Keratinocyte (primary cell): ENCODE measurements around the gene PIGBOS1. TPM values are rescaled to one million over a fixed set of nuclear protein-coding genes. Genes with fewer than 3 reads are reported as not detected.

Experiments
- DNase-seq: peaks from one replicate; pipeline ENCODE4 v3.0.0-alpha.2; 2011; ENCODE audit warnings: low read depth, missing footprints, low spot score
- FAIRE-seq: peaks from 2 replicates; lab custom pipeline; 2011; peaks lifted over from hg19 to GRCh38; lab: Jason Lieb, UNC
- H2AFZ ChIP-seq: 2 replicates; pipeline ENCODE4 v1.6.0; 2012; ENCODE audit warnings: low read length, control low read depth, inconsistent platforms; ENCODE audit not compliant: control insufficient read depth
- H3K27ac ChIP-seq: 2 replicates; pipeline ENCODE4 v1.5.1; 2011; ENCODE audit warnings: low read length; ENCODE audit not compliant: control insufficient read depth, insufficient read depth
- H3K27me3 ChIP-seq: 3 replicates; pipeline ENCODE4 v1.6.0; 2011; ENCODE audit warnings: low read length; ENCODE audit not compliant: control insufficient read depth, insufficient read depth; ENCODE audit errors: extremely low read depth
- H3K36me3 ChIP-seq, 2 experiments: 2 replicates in 1 of 2; 3 replicates in 1 of 2; pipeline ENCODE4 v1.5.1; 2011; ENCODE audit warnings: low read length in 2 of 2, mild to moderate bottlenecking in 1 of 2; ENCODE audit not compliant: control insufficient read depth in 2 of 2, insufficient read depth in 2 of 2; ENCODE audit errors: extremely low read depth in 1 of 2
- H3K4me1 ChIP-seq: 3 replicates; pipeline ENCODE4 v1.5.1; 2011; ENCODE audit warnings: low read length; ENCODE audit not compliant: control insufficient read depth, insufficient read depth; ENCODE audit errors: extremely low read depth
- H3K4me2 ChIP-seq: 3 replicates; pipeline ENCODE4 v1.6.0; 2011; ENCODE audit warnings: low read depth, low read length; ENCODE audit not compliant: control insufficient read depth, insufficient read depth; ENCODE audit errors: extremely low read depth
- H3K4me3 ChIP-seq, 3 experiments: fragments of 200-600 bp in 1 of 3; sonication (generic) in 1 of 3; 2 replicates in 2 of 3; 3 replicates in 1 of 3; pipeline ENCODE4 v1.5.1; 2011 to 2016; ENCODE audit warnings: low read length in 3 of 3, mild to moderate bottlenecking in 3 of 3, control low read depth in 2 of 3, inconsistent platforms in 1 of 3, low read depth in 1 of 3, mixed read lengths in 1 of 3, mixed run types in 1 of 3, moderate library complexity in 1 of 3; ENCODE audit not compliant: control insufficient read depth in 2 of 3, insufficient read depth in 2 of 3; ENCODE audit errors: extremely low read depth in 1 of 3
- H3K79me2 ChIP-seq: 2 replicates; pipeline ENCODE4 v1.6.0; 2012; ENCODE audit warnings: low read length; ENCODE audit not compliant: control insufficient read depth, insufficient read depth
- H3K9ac ChIP-seq: 3 replicates; pipeline ENCODE4 v1.6.0; 2011; ENCODE audit warnings: low read length; ENCODE audit not compliant: control insufficient read depth, insufficient read depth; ENCODE audit errors: extremely low read depth
- H3K9me1 ChIP-seq: 3 replicates; pipeline ENCODE4 v1.6.0; 2011; ENCODE audit warnings: low read length; ENCODE audit not compliant: control insufficient read depth, insufficient read depth; ENCODE audit errors: extremely low read depth
- H3K9me3 ChIP-seq: 2 replicates; pipeline ENCODE4 v1.5.1; 2012; ENCODE audit warnings: low read depth, low read length; ENCODE audit not compliant: control insufficient read depth
- H4K20me1 ChIP-seq: 3 replicates; pipeline ENCODE4 v1.6.0; 2011; ENCODE audit warnings: low read length; ENCODE audit not compliant: control insufficient read depth, insufficient read depth; ENCODE audit errors: extremely low read depth
- CTCF ChIP-seq, 3 experiments: IDR thresholded peaks in 1 of 3; conservative IDR thresholded peaks in 1 of 3; optimal IDR thresholded peaks in 1 of 3; 2 replicates in 2 of 3; 3 replicates in 1 of 3; pipeline versions ENCODE3 to v1.5.1; 2011; ENCODE audit warnings: low read length in 3 of 3, mild to moderate bottlenecking in 3 of 3, moderate library complexity in 2 of 3, control low read depth in 1 of 3, inconsistent platforms in 1 of 3; ENCODE audit not compliant: insufficient read depth in 2 of 3; ENCODE audit errors: extremely low read depth in 1 of 3
- EZH2 ChIP-seq: IDR thresholded peaks from one replicate; pipeline ENCODE4 v1.6.1; 2012; ENCODE audit warnings: inconsistent platforms, mild to moderate bottlenecking, low read length, moderate library complexity
- dilution Hi-C: fragments of 300-500 bp; cut with MboI; formaldehyde crosslinking; loops from one replicate; pipeline ENCODE4 v1.7.0; 2020; ENCODE audit warnings: low sequenced_read_pairs; ENCODE audit not compliant: extremely low pct_ligation_motif_present
- polyA plus RNA-seq, 5 experiments: library from polyadenylated mRNA; depleted of rRNA in 3 of 5; stranded (reverse) in 3 of 5; stranded (forward) in 1 of 5; unstranded in 1 of 5; fragments of >200 nt; gene quantifications; 1 replicate in 1 of 5; 2 replicates in 3 of 5; 3 replicates in 1 of 5; pipeline versions ENCODE4 v1.2.1 to v1.2.3, GENCODE V29; 2011 to 2012; ENCODE audit warnings: missing spikeins in 2 of 5, low read depth in 1 of 5, low replicate concordance in 1 of 5

Gene PIGBOS1
- polyA plus RNA-seq, 1 donor (not counting 4 experiments of a cell fraction or from before 2014, with no cell fraction given) = 8.6 TPM

- no peaks in the 10 kb centered on the region for H3K79me2 ChIP-seq
- H3K27ac ChIP-seq = no peak overlapping the region
- H3K36me3 ChIP-seq = no peaks in the 10 kb centered on the region
- DNase-seq (no peak), FAIRE-seq (no peak)
- H3K4me1 ChIP-seq = peaks cover 16% of the 10 kb centered on the region
- TF ChIP-seq EZH2 (no peak), CTCF (optimal IDR thresholded peaks at IDR 0.05 in 1 of 3, IDR thresholded peaks at IDR 0.05 in 1 of 3, conservative IDR thresholded peaks at IDR 0.05 in 1 of 3; ENCODE audit: extremely low read depth in 1 of 3, insufficient read depth in 2 of 3, low read length in 3 of 3) (no peak)
- no peaks in the 10 kb centered on the region for H4K20me1 ChIP-seq
- H3K9me3 ChIP-seq = no peaks in the 10 kb centered on the region
- H3K27me3 ChIP-seq = no peaks in the 10 kb centered on the region
- H3K4me2 ChIP-seq = no peak overlapping the region
- no peaks in the 10 kb centered on the region for H3K9me1 ChIP-seq
- H3K4me3 ChIP-seq = no peak overlapping the region
- no peak overlapping the region for H2AFZ ChIP-seq
- dilution Hi-C loops = no loop called here
- H3K9ac ChIP-seq = no peak overlapping the region
These were observed 41.2 kb downstream of the PIGBOS1 start for GRCh38 chr15:55277715-55278114.

- DNase-seq (no peak), FAIRE-seq (no peak)
- Histone ChIP-seq H3K27me3 (no peaks in the 10 kb centered on the region), H3K9me3 (no peaks in the 10 kb centered on the region), H3K79me2 (no peaks in the 10 kb centered on the region), H2AFZ (no peak overlapping the region), H3K9me1 (no peaks in the 10 kb centered on the region), H3K36me3 (no peaks in the 10 kb centered on the region), H3K4me2 (no peak overlapping the region), H3K4me3 (no peak overlapping the region), H4K20me1 (no peaks in the 10 kb centered on the region), H3K9ac (no peak overlapping the region), H3K27ac (no peak overlapping the region), H3K4me1 (peaks cover 11% of the 10 kb centered on the region)
- dilution Hi-C loops = no loop called here
- TF ChIP-seq EZH2 (no peak), CTCF (optimal IDR thresholded peaks at IDR 0.05 in 1 of 3, IDR thresholded peaks at IDR 0.05 in 1 of 3, conservative IDR thresholded peaks at IDR 0.05 in 1 of 3; ENCODE audit: extremely low read depth in 1 of 3, insufficient read depth in 2 of 3, low read length in 3 of 3) (no peak)
These were observed 41.8 kb downstream of the PIGBOS1 start for GRCh38 chr15:55277116-55277564.
